Activated T-cell treated with anti-CD3 and anti-CD28 coated beads, Interleukin-2, amount 50 U/mL, for 24 hours (primary cell): ENCODE measurements around the gene GGT1.

ENCODE experiments used
- DNase-seq: peaks from one replicate; pipeline ENCODE4 v3.0.0-alpha.2; 2020
- H3K27ac Mint-ChIP-seq: 2 replicates; pipeline ENCODE4 v1.8.0; 2020; ENCODE audit warnings: mild to moderate bottlenecking, mixed read lengths
- H3K27me3 Mint-ChIP-seq: 2 replicates; pipeline ENCODE4 v1.8.0; 2020; ENCODE audit warnings: mixed read lengths
- H3K36me3 Mint-ChIP-seq: 2 replicates; pipeline ENCODE4 v1.8.0; 2020; ENCODE audit warnings: low read depth, mixed read lengths
- H3K4me1 Mint-ChIP-seq: 2 replicates; pipeline ENCODE4 v1.8.0; 2020; ENCODE audit warnings: low read depth, mixed read lengths
- H3K4me3 Mint-ChIP-seq: 2 replicates; pipeline ENCODE4 v1.8.0; 2020; ENCODE audit warnings: mild to moderate bottlenecking, moderate library complexity, mixed read lengths
- H3K9me3 Mint-ChIP-seq: 2 replicates; pipeline ENCODE4 v1.8.0; 2020; ENCODE audit warnings: mixed read lengths

Gene GGT1

GRCh38 chr22:24578355-24579257, 24.4 kb upstream of the GGT1 start:
- no peak overlapping the region for H3K4me3 Mint-ChIP-seq
- no peaks in the 10 kb centered on the region for H3K27me3 Mint-ChIP-seq
- H3K27ac Mint-ChIP-seq, result peak overlapping the region; percentile 49
- no peak for DNase-seq
- no peaks in the 10 kb centered on the region for H3K4me1 Mint-ChIP-seq
- H3K9me3 Mint-ChIP-seq, result no peaks in the 10 kb centered on the region
- H3K36me3 Mint-ChIP-seq, result peaks cover 37% of the 10 kb centered on the region

GRCh38 chr22:24579258-24579601, 23.8 kb upstream of the GGT1 start:
- no peak for DNase-seq
- H3K9me3 Mint-ChIP-seq, result no peaks in the 10 kb centered on the region
- no peak overlapping the region for H3K27ac Mint-ChIP-seq
- H3K4me1 Mint-ChIP-seq, result no peaks in the 10 kb centered on the region
- peaks cover 31% of the 10 kb centered on the region for H3K36me3 Mint-ChIP-seq
- H3K4me3 Mint-ChIP-seq, result no peak overlapping the region
- no peaks in the 10 kb centered on the region for H3K27me3 Mint-ChIP-seq

GRCh38 chr22:24580276-24580675, 22.7 kb upstream of the GGT1 start:
- DNase-seq, result no peak
- Mint-ChIP-seq H3K36me3 (peaks cover 21% of the 10 kb centered on the region), H3K4me1 (no peaks in the 10 kb centered on the region), H3K27me3 (no peaks in the 10 kb centered on the region), H3K27ac (no peak overlapping the region), H3K9me3 (no peaks in the 10 kb centered on the region), H3K4me3 (no peak overlapping the region)

GRCh38 chr22:24582056-24582814, 20.8 kb upstream of the GGT1 start:
- Mint-ChIP-seq H3K27ac (no peak overlapping the region), H3K9me3 (no peaks in the 10 kb centered on the region), H3K27me3 (no peaks in the 10 kb centered on the region), H3K4me1 (no peaks in the 10 kb centered on the region), H3K4me3 (no peak overlapping the region), H3K36me3 (peaks cover 8% of the 10 kb centered on the region)
- DNase-seq, result no peak

- Mint-ChIP-seq H3K4me1 (no peaks in the 10 kb centered on the region), H3K4me3 (no peak overlapping the region), H3K36me3 (no peaks in the 10 kb centered on the region), H3K27me3 (no peaks in the 10 kb centered on the region), H3K27ac (no peak overlapping the region), H3K9me3 (no peaks in the 10 kb centered on the region)
- DNase-seq, result no peak
Observed at GRCh38 chr22:24583221-24584165, 19.5 kb upstream of the GGT1 start.

- H3K4me3 Mint-ChIP-seq, result no peak overlapping the region
- H3K27ac Mint-ChIP-seq, result no peak overlapping the region
- no peaks in the 10 kb centered on the region for H3K36me3 Mint-ChIP-seq
- H3K4me1 Mint-ChIP-seq, result no peaks in the 10 kb centered on the region
- DNase-seq, result no peak
- H3K9me3 Mint-ChIP-seq, result no peaks in the 10 kb centered on the region
- H3K27me3 Mint-ChIP-seq, result no peaks in the 10 kb centered on the region
Observed at GRCh38 chr22:24584166-24584790, 18.7 kb upstream of the GGT1 start.

GRCh38 chr22:24584871-24585411, 18.1 kb upstream of the GGT1 start:
- H3K4me3 Mint-ChIP-seq, result no peak overlapping the region
- no peak for DNase-seq
- no peaks in the 10 kb centered on the region for H3K9me3 Mint-ChIP-seq
- no peaks in the 10 kb centered on the region for H3K27me3 Mint-ChIP-seq
- no peaks in the 10 kb centered on the region for H3K36me3 Mint-ChIP-seq
- no peak overlapping the region for H3K27ac Mint-ChIP-seq
- no peaks in the 10 kb centered on the region for H3K4me1 Mint-ChIP-seq

GRCh38 chr22:24585461-24585860, 17.5 kb upstream of the GGT1 start:
- Mint-ChIP-seq H3K4me1 (no peaks in the 10 kb centered on the region), H3K27ac (no peak overlapping the region), H3K27me3 (no peaks in the 10 kb centered on the region), H3K4me3 (no peak overlapping the region), H3K36me3 (no peaks in the 10 kb centered on the region), H3K9me3 (no peaks in the 10 kb centered on the region)
- no peak for DNase-seq

- DNase-seq, result no peak
- Mint-ChIP-seq H3K9me3 (no peaks in the 10 kb centered on the region), H3K27ac (no peak overlapping the region), H3K4me3 (no peak overlapping the region), H3K27me3 (no peaks in the 10 kb centered on the region), H3K4me1 (no peaks in the 10 kb centered on the region), H3K36me3 (no peaks in the 10 kb centered on the region)
Observed at GRCh38 chr22:24585927-24586546, 17.0 kb upstream of the GGT1 start.

GRCh38 chr22:24587251-24587650, 15.7 kb upstream of the GGT1 start:
- no peaks in the 10 kb centered on the region for H3K36me3 Mint-ChIP-seq
- H3K9me3 Mint-ChIP-seq, result no peaks in the 10 kb centered on the region
- H3K27ac Mint-ChIP-seq, result no peak overlapping the region
- H3K4me1 Mint-ChIP-seq, result peaks cover 3% of the 10 kb centered on the region
- peaks cover 7% of the 10 kb centered on the region for H3K27me3 Mint-ChIP-seq
- no peak overlapping the region for H3K4me3 Mint-ChIP-seq
- no peak for DNase-seq

GRCh38 chr22:24587948-24588347, 15.0 kb upstream of the GGT1 start:
- DNase-seq, result no peak
- H3K27ac Mint-ChIP-seq, result no peak overlapping the region
- H3K9me3 Mint-ChIP-seq, result no peaks in the 10 kb centered on the region
- H3K36me3 Mint-ChIP-seq, result no peaks in the 10 kb centered on the region
- H3K4me3 Mint-ChIP-seq, result no peak overlapping the region
- peaks cover 6% of the 10 kb centered on the region for H3K4me1 Mint-ChIP-seq
- H3K27me3 Mint-ChIP-seq, result peaks cover 10% of the 10 kb centered on the region

GRCh38 chr22:24588381-24588756, 14.6 kb upstream of the GGT1 start:
- no peak for DNase-seq
- no peaks in the 10 kb centered on the region for H3K9me3 Mint-ChIP-seq

GRCh38 chr22:24588757-24589481, 14.1 kb upstream of the GGT1 start:
- Mint-ChIP-seq H3K4me3 (no peak overlapping the region), H3K4me1 (peaks cover 6% of the 10 kb centered on the region), H3K9me3 (no peaks in the 10 kb centered on the region), H3K36me3 (no peaks in the 10 kb centered on the region), H3K27me3 (peaks cover 14% of the 10 kb centered on the region), H3K27ac (no peak overlapping the region)
- no peak for DNase-seq

More at GRCh38 chr22:24588381-24588756, 14.6 kb upstream of the GGT1 start:
- Mint-ChIP-seq H3K27ac (no peak overlapping the region), H3K27me3 (peaks cover 13% of the 10 kb centered on the region), H3K36me3 (no peaks in the 10 kb centered on the region), H3K4me3 (no peak overlapping the region), H3K4me1 (peaks cover 6% of the 10 kb centered on the region)
